OCI-LY7 (cell line): ENCODE measurements around the gene PLA2G15. TPM values are rescaled to one million over a fixed set of nuclear protein-coding genes. Genes with fewer than 3 reads are reported as not detected.

ENCODE experiments used
- BruUV-seq: library from RNA; stranded (reverse); fragments of 400-500 nt; replicated peaks from 2 replicates; lab custom pipeline; 2021; lab: Mats Ljungman, UMichigan
- CTCF ChIA-PET: fragments of 300-600 bp; sonication (Branson Sonifier 250); formaldehyde crosslinking; loops from one replicate; lab custom pipeline; 2022; ENCODE audit warnings: antibody characterized with exemption; ENCODE audit not compliant: unreplicated experiment; lab: Charles Lee
- POLR2A ChIA-PET: fragments of 300-600 bp; sonication (Branson Sonifier 250); formaldehyde crosslinking; loops from one replicate; lab custom pipeline; 2022; ENCODE audit warnings: antibody characterized with exemption; lab: Charles Lee
- DNase-seq: peaks from one replicate; pipeline ENCODE4 v3.0.0-alpha.2; 2015; ENCODE audit warnings: low spot score
- H2AFZ ChIP-seq: fragments of 200-600 bp; sonication (generic), shearing (Covaris generic); 2 replicates; pipeline ENCODE4 v1.6.1; 2014; ENCODE audit warnings: mild to moderate bottlenecking, antibody characterized with exemption, low read length, moderate library complexity
- H3K27ac ChIP-seq: fragments of 200-600 bp; sonication (generic); 2 replicates; pipeline ENCODE4 v1.5.1; 2014; ENCODE audit warnings: mixed run types, low read depth, mild to moderate bottlenecking, moderate library complexity, low read length, inconsistent platforms; ENCODE audit not compliant: poor library complexity, severe bottlenecking
- H3K36me3 ChIP-seq: fragments of 200-600 bp; sonication (generic); 2 replicates; pipeline ENCODE4 v1.6.1; 2014; ENCODE audit warnings: mild to moderate bottlenecking, antibody characterized with exemption, low read length, moderate library complexity, mixed read lengths; ENCODE audit not compliant: insufficient read depth
- H3K4me1 ChIP-seq: fragments of 200-600 bp; sonication (generic); 2 replicates; pipeline ENCODE4 v1.5.1; 2014; ENCODE audit warnings: mild to moderate bottlenecking, low read length; ENCODE audit not compliant: insufficient read depth, poor library complexity, severe bottlenecking
- H3K4me2 ChIP-seq: fragments of 200-600 bp; sonication (generic); 2 replicates; pipeline ENCODE4 v1.6.1; 2014; ENCODE audit warnings: mild to moderate bottlenecking, low read length
- H3K4me3 ChIP-seq: fragments of 200-600 bp; sonication (generic); 2 replicates; pipeline ENCODE4 v1.5.1; 2014; ENCODE audit warnings: mild to moderate bottlenecking, low read depth, low read length; ENCODE audit not compliant: poor library complexity, severe bottlenecking
- H3K79me2 ChIP-seq: fragments of 200-600 bp; sonication (generic); 2 replicates; pipeline ENCODE4 v1.6.1; 2016; ENCODE audit warnings: low read depth, mild to moderate bottlenecking, low read length, moderate library complexity, mixed read lengths; ENCODE audit not compliant: insufficient read depth
- H3K9me2 ChIP-seq: fragments of 200-600 bp; sonication (generic); 2 replicates; pipeline ENCODE4 v1.6.1; 2016; ENCODE audit warnings: mild to moderate bottlenecking, low read length, mixed read lengths; ENCODE audit not compliant: insufficient read depth
- H3K9me3 ChIP-seq: fragments of 200-600 bp; sonication (generic); 2 replicates; pipeline ENCODE4 v1.6.1; 2014; ENCODE audit warnings: mild to moderate bottlenecking, mixed run types, low read length, mixed read lengths
- H4K20me1 ChIP-seq: fragments of 200-600 bp; sonication (generic); 2 replicates; pipeline ENCODE4 v1.6.1; 2014; ENCODE audit warnings: mild to moderate bottlenecking, antibody characterized with exemption, low read length, moderate library complexity, mixed read lengths; ENCODE audit not compliant: insufficient read depth
- CTCF ChIP-seq: fragments of 200-600 bp; sonication (generic); conservative IDR thresholded peaks from 2 replicates; pipeline ENCODE4 v1.5.1; 2014; ENCODE audit warnings: mild to moderate bottlenecking, antibody characterized with exemption, low read length, moderate library complexity, mixed read lengths
- EZH2phosphoT487 ChIP-seq: fragments of 200-600 bp; sonication (generic); IDR thresholded peaks from 2 replicates; pipeline ENCODE4 v1.6.1; 2018; ENCODE audit warnings: low read depth, borderline replicate concordance, mild to moderate bottlenecking, mixed run types, antibody characterized with exemption, low read length, moderate library complexity, mixed read lengths
- intact Hi-C: fragments of 100-400 bp; cut with micrococcal nuclease; formaldehyde crosslinking; loops from one replicate; pipeline ENCODE4 v1.10.0; 2022; ENCODE audit not compliant: unreplicated experiment
- total RNA-seq, 2 experiments: library from RNA; depleted of rRNA in 1 of 2; stranded (reverse); fragments of >200 nt in 1 of 2; shearing (Covaris generic) in 1 of 2; gene quantifications; 2 replicates each; pipeline ENCODE4 v1.2.3, GENCODE V29; 2014 to 2022

The PLA2G15 gene
- total RNA-seq, 2 experiments from 2014 or later: 27.5 to 46.2 TPM

- Histone ChIP-seq H3K79me2 (peaks cover 73% of the 10 kb centered on the region), H3K9me2 (no peaks in the 10 kb centered on the region), H3K36me3 (peaks cover 76% of the 10 kb centered on the region), H3K4me3 (peak overlapping the region; percentile 15), H3K4me2 (peak overlapping the region; percentile 64), H3K9me3 (no peaks in the 10 kb centered on the region), H4K20me1 (0 out of 2 replicates have a peak, but pooled peaks cover 5% of the 10 kb centered on the region), H3K27ac (peak overlapping the region; percentile 79), H3K4me1 (peaks cover 60% of the 10 kb centered on the region), H2AFZ (no peak overlapping the region)
- ChIA-PET POLR2A (interaction anchor here (0.9 to 2.2 kb wide), 8 partner anchors 9 to 189 kb away, joined by 3 to 17 read pairs (median 6); partner anchors contain the start of genes NFATC3, PRMT7, SLC7A6 and SLC7A6OS), CTCF (interaction anchor here (1.3 to 1.9 kb wide), 3 partner anchors 10 to 12 kb away, joined by 6 to 13 read pairs (median 6); partner anchors contain the start of gene SLC7A6)
- DNase-seq: no peak
- TF ChIP-seq EZH2phosphoT487: no peak
- TF ChIP-seq CTCF: no peak
- BruUV-seq: no TSS peak
- intact Hi-C loops: no loop called here
Observed at GRCh38 chr16:68273459-68273858, 28.3 kb downstream of the PLA2G15 start.

GRCh38 chr16:68273896-68274295 lies 28.7 kb downstream of the PLA2G15 start:
- H3K79me2 ChIP-seq: peaks cover 71% of the 10 kb centered on the region
- POLR2A ChIA-PET: interaction anchor here (0.9 to 2.2 kb wide), 5 partner anchors 9 to 23 kb away, joined by 3 to 13 read pairs (median 3); partner anchors contain the start of gene SLC7A6
- H4K20me1 ChIP-seq: 0 out of 2 replicates have a peak, but pooled peaks cover 5% of the 10 kb centered on the region

More at GRCh38 chr16:68273896-68274295, 28.7 kb downstream of the PLA2G15 start:
- Histone ChIP-seq H3K9me3 (no peaks in the 10 kb centered on the region), H3K36me3 (peaks cover 77% of the 10 kb centered on the region), H3K9me2 (no peaks in the 10 kb centered on the region), H2AFZ (no peak overlapping the region), H3K27ac (peak overlapping the region; percentile 79), H3K4me3 (no peak overlapping the region), H3K4me2 (peak overlapping the region; percentile 29; the same call in 1 of the 2 replicates), H3K4me1 (peaks cover 60% of the 10 kb centered on the region)
- CTCF ChIA-PET: no interaction called here
- DNase-seq: no peak
- intact Hi-C loops: no loop called here
- no TSS peak for BruUV-seq
- TF ChIP-seq CTCF (no peak), EZH2phosphoT487 (no peak)
